Kidney tubule cell (primary cell): ENCODE measurements around the gene ABHD11.
"Not testable (repeated sequence)": the region's sequence is repeated elsewhere in the genome, so short reads cannot be mapped to it uniquely, and the experiment has no call there.

ENCODE experiments used
- DNase-seq: peaks from one replicate; pipeline ENCODE4 v3.0.0-alpha.2; 2018; ENCODE audit warnings: low spot score

ABHD11 gene

GRCh38 chr7:73718905-73719805 is 19.4 kb downstream of the ABHD11 start, which contains the start of gene STX1A:
Gene STX1A, minus strand, starts transcription at chr7:73719669. Its CDS starts 38 bp downstream, at chr7:73719631.
- DNase-seq, result peak; percentile 79

- no peak for DNase-seq
Measured at GRCh38 chr7:73718438-73718881, 20.1 kb downstream of the ABHD11 start.

GRCh38 chr7:73717991-73718405 is 20.6 kb downstream of the ABHD11 start:
- peak; percentile 92 for DNase-seq

GRCh38 chr7:73717025-73717807 is 21.4 kb downstream of the ABHD11 start:
- no peak for DNase-seq

- DNase-seq, result no peak
Measured at GRCh38 chr7:73716318-73716890, 22.2 kb downstream of the ABHD11 start.

GRCh38 chr7:73715648-73716317 is 22.8 kb downstream of the ABHD11 start:
- peak; percentile 97 for DNase-seq

- DNase-seq, result not testable (repeated sequence)
Measured at GRCh38 chr7:73713319-73713718, 25.3 kb downstream of the ABHD11 start.

- DNase-seq, result no peak
Measured at GRCh38 chr7:73712773-73713172, 25.8 kb downstream of the ABHD11 start.

GRCh38 chr7:73708961-73709549 is 29.5 kb downstream of the ABHD11 start:
- no peak for DNase-seq

GRCh38 chr7:73707045-73707631 is 31.5 kb downstream of the ABHD11 start:
- peak; percentile 86 for DNase-seq

GRCh38 chr7:73706126-73707044 is 32.2 kb downstream of the ABHD11 start:
- DNase-seq, result peak; percentile 54

- DNase-seq, result no peak
Measured at GRCh38 chr7:73705551-73705920, 33.1 kb downstream of the ABHD11 start.

- no peak for DNase-seq
Measured at GRCh38 chr7:73704640-73705550, 33.7 kb downstream of the ABHD11 start.

- DNase-seq, result no peak
Measured at GRCh38 chr7:73703757-73704639, 34.6 kb downstream of the ABHD11 start.

- no peak for DNase-seq
Measured at GRCh38 chr7:73703225-73703624, 35.4 kb downstream of the ABHD11 start.

- DNase-seq, result no peak
Measured at GRCh38 chr7:73702665-73703064, 35.9 kb downstream of the ABHD11 start.

GRCh38 chr7:73702226-73702625 is 36.4 kb downstream of the ABHD11 start:
- no peak for DNase-seq
